Measurements from ENCODE around the gene SZT2.

The SZT2 gene

DNA sequence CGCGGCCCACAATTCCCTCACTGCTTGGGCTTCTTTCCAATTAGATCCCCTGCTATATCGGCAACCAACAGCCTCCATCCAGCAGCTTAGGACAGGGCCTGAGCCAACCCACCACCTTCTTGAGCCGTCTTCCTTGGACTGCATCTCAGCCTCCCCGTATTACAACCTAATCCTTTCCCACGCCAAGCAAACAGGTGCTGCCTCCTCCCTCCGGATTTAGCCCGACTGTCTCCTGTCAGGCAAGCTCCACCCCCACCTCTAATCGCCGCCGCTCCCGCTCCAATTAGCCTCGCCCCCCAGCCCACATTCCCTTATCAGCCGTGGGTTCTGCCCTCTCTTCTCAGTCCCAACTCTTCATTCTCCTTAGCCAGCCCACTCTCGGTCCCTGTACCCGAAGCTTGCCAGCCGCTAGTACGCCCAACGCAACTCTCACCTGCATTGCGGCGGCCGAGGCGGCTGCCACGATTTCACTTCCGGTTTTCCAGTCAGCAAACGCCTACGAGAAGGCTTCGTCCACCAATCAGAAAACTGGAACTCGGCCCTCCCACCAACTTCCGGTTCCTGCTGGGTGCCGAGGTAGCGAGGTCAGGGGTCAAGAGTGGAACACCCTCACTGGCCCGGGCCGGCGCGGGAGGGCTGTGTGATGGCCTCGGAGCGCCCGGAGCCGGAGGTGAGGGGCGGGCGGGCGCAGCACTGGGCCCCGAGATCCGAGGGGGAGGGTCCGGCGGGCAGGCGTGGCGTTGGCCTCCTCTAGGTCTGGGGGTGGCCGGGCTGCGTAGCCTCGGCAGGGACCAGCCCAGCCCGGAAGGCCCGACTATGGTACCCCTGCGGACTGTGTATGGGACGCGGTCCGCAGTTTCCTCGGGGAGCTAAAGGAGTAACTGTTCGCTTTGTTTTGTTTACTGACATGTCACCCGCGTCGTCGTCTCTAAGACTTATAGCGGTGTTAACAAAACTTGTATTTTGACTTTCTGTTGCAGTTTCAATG is at the start of gene SZT2, which contains the start of gene MED8:
TSS of gene SZT2 (plus strand) at position 574 of the 988 bp plus-strand sequence. CDS start at position 644, 70 bp downstream.
TSS of gene MED8 (minus strand) at position 475 of the 988 bp plus-strand sequence. CDS start at position 439, 36 bp downstream.
- DNase-seq: peak; percentile 92

DNA sequence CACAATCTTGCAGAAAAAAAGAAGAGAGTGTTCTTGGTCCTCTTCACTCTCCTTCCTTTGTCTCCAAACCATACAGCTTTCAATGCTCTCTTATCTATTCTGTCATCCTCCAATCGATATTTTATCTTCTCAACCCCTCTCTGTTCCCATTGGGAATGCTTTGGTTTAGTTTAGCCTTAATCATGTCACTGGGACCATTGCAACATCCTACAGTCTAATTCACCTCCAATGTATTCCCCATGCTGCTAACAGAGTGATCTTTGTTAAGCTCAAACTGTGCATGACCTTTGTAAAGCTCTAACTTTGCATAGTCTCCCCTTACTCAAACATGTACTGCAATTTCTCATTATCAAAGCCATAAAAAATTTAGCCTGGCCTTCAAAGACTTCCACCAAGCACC is 49.1 kb upstream of the SZT2 start:
- DNase-seq: no peak

DNA sequence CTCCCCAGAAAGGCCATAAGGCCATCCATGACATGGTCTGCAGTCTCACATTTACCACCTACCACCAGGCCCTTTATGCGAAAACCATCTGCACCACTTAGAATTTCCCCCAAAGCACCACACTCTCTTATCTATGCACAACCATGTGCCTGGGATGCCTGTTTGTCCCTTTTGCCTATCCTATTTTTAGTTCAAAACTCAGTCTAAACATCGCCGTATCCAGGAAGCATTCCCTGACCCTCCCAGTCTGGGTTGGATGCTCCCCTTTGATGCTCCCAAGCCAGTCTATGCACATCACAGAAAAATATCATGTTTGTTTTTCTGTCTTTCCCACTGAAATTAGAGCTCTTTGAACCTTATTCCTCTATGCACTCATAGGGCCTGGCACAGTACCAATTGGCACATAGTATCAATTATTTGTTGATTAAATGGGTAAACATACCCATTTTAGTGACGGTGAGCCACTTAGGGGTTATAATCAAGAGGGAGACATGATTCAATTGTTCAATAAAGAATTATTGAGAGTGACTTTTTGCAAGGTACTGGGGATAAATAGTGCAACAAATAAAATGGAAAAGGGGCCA is 45.3 kb upstream of the SZT2 start:
- no peak for DNase-seq

DNA sequence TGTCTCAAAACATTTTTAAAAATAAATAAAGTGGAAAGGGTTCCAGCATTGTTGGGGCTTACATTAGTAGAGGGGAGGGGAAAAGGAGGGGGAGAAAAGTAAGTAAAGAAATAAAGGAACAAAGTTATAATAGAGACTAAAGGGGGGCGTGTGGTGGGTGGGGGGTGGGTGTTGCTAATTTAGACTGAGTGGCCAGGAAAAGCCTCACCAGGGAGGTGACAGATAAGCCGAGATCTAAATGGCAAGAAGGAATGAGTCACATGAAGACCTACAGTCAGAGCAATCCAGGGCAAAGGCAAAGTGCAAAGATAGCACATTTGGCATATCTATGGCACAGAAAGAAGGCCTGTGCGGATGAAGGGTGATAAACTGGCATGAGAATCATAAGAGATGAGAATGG is 44.6 kb upstream of the SZT2 start:
- no peak for DNase-seq

DNA sequence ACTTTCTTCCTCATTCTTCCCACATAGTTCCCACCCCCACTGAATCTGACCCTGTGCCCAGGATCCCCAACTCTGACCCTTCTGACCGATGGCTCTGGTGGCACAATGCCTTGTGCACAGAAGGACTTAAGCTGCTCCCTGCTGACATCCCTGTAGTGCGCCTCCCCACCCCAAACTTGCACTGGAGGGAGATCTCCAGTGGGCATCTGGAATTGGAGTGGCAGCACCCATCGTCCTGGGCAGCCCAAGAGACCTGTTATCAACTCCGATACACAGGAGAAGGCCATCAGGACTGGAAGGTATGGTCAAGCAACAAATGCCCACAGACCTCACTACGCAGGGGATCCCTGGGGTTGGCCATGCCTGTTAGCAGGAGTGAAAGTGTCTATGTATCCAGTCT is 43.1 kb upstream of the SZT2 start:
- DNase-seq: no peak

DNA sequence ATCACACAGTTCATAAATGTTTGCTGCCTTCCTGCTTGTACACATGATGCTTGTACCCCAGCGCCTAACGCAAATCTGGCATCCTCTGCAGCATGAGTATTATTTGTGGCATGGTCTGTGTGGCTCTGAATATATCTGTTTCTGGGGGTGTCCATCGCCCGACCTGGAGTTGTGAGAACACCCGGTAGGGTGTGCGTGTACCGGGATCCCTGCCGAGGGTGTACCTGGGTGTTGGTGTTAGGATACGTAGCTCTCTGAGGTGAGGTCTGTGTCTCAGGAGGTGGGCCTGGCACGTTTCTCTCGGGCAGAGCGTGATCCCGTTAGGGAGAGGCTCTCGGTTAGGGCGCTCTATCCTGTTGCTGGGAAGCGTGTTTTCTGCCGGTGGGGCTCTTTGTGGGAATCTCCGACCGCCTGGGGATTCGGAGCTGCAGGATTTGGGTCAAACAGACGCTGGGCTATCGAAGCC is 41.3 kb upstream of the SZT2 start:
- DNase-seq: peak; percentile 77

DNA sequence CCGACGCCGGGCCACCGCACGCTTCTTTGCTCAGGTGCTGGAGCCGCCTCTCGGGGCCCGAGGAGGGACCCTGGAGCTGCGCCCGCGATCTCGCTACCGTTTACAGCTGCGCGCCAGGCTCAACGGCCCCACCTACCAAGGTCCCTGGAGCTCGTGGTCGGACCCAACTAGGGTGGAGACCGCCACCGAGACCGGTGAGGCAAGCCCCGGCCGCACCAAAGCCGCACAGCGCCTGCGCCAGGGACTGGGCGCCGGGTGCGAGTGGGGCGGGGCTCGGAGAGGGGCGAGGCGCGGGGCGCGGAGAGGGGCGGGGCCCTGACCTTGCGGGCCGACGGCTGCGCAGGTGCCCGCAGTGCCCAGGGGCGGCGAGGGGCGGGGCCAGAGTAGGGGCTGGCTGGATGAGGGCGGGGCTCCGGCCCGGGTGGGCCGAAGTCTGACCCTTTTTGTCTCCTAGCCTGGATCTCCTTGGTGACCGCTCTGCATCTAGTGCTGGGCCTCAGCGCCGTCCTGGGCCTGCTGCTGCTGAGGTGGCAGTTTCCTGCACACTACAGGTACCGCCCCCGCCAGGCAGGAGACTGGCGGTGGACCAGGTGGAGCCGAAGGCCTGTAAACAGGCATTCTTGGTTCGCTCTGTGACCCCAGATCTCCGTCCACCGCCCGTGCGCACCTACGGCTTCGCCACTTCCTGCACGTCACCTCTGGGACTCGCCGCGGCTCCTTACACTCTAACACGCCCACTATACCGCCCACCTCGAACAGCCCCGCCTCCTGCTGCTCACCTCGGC is 40.7 kb upstream of the SZT2 start:
- peak; percentile 95 for DNase-seq

DNA sequence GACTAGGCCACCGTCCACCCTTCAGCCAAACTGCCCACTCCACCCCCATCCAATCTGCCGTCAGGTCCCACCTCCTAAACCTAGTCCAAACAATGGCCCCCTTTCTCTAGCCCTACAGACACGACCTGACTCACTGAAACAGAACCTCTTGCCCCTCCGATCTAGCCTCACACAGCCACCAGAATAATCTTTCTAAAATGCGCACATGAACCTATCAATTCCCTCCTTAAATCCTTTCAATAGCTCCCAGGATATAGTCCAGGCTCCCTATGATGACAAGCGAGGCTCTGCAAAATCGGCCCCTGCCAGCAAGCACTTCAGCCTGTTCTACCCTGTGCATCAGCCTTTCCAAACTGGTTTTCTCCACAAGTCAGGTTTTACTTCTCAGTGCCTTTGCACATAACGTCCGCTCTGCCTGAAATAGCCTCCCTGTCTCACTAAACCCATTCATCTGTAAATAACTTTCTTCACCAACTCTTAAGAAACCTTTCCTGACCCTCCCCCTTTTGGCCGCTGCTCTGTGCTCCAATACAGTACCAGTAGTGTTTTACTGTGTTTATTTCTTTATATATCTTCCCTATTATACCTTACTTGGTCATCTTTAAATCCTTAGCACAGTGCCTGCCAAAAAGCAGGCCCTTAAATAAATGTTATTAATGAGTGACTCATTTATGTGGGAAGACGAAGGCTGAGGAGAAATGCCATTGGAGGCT is 39.9 kb upstream of the SZT2 start:
- no peak for DNase-seq

DNA sequence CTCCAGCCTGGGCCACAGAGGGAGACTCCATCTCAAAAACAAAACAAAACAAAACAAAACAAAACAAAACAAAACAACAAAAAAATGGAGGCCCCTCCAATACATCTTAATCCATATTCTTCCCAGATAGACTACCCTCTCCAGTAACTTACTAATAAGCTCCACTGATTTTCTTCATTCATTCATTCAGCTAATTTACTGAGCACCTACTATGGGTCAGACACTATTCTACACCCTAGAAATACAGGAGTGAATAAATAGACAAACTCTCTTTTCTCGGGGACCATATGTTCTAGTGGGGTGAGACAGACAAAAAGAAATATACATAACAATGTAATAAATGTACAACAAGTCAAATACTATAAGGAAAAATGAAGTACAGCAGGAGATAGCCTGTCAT is 38.7 kb upstream of the SZT2 start:
- no peak for DNase-seq

DNA sequence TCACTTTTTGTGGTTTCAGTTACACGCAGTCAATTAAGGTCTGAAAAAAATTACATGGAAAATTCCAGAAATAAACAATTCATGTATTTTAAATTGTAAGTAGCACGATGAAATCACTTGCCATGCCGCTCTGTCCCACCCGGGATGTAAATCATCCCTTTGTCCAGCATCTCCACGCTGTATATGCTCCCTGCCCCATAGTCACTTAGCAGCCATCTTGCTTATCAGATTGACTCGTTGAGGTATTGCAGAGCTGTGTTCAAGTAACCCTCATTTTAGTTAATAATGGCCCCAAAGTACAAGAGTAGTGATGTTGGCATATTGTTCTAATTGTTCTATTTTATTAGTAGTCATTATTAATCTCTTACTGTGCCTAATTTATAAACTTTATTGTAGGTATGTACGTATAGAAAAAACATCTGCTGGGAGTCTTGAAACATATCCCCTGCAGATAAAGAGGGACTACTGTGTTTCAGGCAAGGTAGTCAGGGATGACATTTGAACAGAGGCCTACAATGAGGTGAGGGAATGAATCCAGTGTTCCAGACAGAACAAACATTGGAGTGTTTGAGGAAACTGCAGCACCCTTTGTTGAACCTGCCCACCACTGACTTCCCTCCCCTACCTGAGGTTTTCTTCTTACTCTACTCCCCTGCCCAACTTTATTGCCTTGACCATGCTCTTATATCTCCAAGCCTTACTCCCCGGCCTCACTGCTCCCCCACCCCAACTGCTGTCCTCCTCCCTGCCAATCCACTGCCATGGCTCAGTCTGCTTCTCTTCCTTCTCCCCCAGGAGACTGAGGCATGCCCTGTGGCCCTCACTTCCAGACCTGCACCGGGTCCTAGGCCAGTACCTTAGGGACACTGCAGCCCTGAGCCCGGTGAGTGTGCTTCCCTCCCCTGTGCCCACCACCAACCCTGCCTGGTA is 38.0 kb upstream of the SZT2 start:
- no peak for DNase-seq

DNA sequence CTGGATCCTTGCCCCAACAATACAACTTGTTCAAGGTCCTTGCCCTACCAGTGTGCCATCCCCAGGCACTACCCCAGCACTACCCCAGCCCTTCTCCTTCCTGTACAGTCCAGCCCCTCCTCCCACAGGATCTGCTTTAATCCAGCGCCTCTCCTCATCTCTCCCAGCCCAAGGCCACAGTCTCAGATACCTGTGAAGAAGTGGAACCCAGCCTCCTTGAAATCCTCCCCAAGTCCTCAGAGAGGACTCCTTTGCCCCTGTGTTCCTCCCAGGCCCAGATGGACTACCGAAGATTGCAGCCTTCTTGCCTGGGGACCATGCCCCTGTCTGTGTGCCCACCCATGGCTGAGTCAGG is 37.4 kb upstream of the SZT2 start:
- DNase-seq: no peak

DNA sequence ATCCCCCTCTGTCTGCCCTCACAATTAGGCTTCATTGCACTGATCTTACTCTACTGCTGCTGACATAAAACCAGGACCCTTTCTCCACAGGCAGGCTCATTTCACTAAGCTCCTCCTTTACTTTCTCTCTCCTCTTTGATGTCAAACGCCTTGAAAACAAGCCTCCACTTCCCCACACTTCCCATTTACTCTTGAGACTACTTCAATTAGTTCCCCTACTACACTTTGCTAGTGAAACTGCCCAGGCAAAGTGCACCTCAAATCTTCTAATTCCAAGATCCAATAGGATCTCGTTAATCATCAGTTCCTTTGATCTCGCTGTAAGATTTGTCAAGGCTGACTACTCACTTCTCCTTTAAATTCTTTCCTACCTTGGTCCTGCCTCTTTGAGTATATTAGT is 36.8 kb upstream of the SZT2 start:
- DNase-seq: no peak

DNA sequence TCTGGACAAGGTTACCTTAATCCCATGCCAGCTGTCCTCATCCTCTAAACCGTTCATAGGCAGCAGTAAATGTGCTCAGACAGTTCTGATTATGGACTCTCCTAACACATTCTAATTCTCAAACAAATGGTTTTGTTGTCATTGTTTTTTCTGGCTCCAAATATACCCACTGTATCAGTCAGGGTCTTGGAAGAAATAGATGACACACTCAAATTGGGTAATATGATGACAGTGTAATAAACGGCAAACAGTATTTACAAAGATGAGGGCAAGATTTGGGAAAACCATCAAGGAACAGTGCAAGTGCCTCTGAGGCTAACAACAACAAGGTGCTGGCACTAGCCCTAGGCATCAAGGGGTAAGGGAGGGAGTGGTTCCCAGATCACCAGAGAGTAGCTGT is 35.2 kb upstream of the SZT2 start:
- no peak for DNase-seq

DNA sequence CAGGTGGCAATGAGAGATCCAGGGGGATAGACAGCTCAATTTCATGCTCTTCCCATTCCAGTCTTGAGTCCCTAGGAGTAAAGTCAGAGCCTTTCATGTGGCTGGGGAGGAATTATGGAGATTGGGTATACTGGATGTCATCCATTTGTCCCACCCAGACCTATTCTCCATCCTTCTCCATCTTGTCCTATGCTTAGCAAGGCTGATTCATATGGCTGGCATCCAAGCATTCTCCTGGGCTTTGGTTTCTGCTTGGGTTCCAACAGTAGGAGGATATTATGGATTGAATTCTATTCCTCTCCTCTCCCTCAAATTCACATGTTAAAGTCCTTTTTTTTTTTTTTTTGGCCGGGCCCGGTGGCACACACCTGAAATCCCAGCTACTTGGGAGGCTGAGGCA is 34.8 kb upstream of the SZT2 start:
- DNase-seq: no peak

DNA sequence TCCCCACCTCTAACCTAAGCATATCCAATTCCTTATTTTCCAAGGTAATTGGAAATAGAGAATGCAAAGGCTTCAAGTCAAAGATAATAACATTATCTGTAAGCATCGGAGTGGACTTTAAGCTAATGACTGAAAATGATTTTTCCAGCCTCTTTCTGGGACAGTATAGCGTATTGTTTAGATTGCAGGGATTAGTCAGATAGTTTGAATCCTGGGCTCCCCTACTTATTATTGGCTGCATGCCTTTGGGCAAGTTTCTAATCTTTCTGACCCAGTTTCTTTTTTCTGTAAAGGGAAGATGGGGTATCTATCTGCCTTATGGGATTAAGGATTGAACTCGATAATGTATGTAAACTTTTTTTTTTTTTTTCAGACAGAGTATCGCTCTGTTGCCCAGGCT is 32.4 kb upstream of the SZT2 start:
- no peak for DNase-seq

DNA sequence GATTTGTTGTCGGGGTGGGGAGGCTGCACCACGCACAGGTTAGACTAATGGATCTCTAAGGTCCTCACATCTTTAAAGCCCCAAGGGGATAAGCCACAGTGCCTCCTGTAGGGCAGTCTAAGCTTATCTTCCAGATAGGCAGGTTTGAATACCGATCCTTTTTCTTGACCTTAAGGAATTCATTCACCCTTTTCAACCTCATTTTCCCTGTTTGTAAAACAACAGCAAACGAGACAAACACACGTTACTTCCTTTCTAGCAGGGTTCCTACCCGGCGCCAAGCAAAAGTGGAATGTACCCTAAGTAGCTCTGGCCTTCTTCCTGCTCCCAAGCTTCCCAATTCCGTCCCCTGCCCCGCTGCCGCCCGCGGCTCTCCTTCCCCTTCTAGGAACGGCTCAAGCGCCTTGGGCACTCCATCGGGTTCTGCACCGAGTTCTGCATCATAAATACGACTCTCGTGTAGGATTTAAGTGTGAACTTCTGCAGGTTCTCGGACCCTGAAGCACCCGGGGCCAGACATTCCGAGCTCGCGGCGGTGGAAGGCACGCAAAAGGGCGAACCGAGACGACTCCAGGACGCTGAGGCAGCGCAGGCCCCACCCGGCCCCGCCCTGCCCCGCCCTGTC is 31.5 kb upstream of the SZT2 start:
- peak; percentile 54 for DNase-seq

DNA sequence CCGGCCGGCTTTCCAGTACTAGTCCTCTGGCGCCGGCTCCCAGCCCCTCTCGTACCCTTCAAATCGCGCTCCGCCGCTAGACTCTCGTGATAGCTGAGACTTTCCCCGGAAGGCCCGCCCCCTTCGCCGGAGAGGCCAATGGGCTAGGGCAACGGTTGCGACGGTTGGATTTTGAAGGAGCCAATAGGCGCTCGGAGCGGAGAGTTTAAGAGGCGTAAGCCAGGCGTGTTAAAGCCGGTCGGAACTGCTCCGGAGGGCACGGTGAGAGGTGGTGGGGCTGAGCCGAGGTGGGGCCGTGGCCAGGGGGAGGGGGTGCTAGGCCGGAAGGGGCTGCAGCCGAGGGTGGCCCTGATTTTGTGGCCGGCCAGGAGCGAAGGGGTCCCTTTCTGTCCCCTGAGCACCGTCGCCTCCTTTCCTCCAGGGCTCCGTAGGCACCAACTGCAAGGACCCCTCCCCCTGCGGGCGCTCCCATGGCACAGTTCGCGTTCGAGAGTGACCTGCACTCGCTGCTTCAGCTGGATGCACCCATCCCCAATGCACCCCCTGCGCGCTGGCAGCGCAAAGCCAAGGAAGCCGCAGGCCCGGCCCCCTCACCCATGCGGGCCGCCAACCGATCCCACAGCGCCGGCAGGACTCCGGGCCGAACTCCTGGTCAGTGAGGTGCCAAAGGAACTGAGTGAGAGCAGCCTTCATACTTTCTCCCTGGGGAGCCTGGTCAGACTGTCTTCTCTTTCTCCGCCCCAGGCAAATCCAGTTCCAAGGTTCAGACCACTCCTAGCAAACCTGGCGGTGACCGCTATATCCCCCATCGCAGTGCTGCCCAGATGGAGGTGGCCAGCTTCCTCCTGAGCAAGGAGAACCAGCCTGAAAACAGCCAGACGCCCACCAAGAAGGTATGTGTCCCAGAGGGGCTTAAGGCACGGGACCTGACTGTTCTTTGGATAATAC is 30.7 kb upstream of the SZT2 start, which contains the start of gene CDC20:
TSS of gene CDC20 (plus strand) at position 236 of the 948 bp plus-strand sequence. CDS start at position 471, 235 bp downstream.
- DNase-seq: peak; percentile 99

DNA sequence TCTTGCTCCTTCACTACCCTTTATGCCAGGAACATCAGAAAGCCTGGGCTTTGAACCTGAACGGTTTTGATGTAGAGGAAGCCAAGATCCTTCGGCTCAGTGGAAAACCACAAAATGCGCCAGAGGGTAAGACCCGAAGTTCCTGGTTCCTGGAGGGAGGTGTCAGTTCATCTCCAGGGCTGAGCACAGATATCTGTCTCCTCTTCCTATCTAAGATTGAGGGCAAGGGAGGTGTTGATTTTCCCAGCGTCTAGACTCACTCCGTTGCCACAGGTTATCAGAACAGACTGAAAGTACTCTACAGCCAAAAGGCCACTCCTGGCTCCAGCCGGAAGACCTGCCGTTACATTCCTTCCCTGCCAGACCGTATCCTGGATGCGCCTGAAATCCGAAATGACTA is 30.0 kb upstream of the SZT2 start:
- DNase-seq: no peak

DNA sequence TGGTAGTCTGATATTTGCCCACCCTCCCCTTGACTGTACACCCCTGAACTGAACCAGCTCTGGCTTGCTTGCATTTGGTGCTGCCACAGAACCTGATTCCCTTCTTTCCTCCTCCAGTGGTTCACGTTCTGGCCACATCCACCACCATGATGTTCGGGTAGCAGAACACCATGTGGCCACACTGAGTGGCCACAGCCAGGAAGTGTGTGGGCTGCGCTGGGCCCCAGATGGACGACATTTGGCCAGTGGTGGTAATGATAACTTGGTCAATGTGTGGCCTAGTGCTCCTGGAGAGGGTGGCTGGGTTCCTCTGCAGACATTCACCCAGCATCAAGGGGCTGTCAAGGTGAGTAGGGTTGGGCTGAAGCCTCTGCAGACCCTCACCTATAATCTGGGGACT is 29.1 kb upstream of the SZT2 start:
- no peak for DNase-seq
